IPS-18a (cell line): ENCODE results near the gene COL15A1.

ENCODE experiments used
- H3K27ac ChIP-seq: one replicate; pipeline ENCODE4 v1.5.1; 2013; ENCODE audit warnings: low read length
- H3K27me3 ChIP-seq: one replicate; pipeline ENCODE4 v1.6.1; 2013; ENCODE audit warnings: mild to moderate bottlenecking, low read length; ENCODE audit not compliant: control insufficient read depth, insufficient read depth
- H3K36me3 ChIP-seq: one replicate; pipeline ENCODE4 v1.6.1; 2013; ENCODE audit warnings: low read depth, low read length; ENCODE audit not compliant: control insufficient read depth
- H3K4me1 ChIP-seq: one replicate; pipeline ENCODE4 v1.6.1; 2013; ENCODE audit warnings: low read depth, low read length; ENCODE audit not compliant: control insufficient read depth
- H3K4me3 ChIP-seq: one replicate; pipeline ENCODE4 v1.5.1; 2013; ENCODE audit warnings: low read length
- H3K9ac ChIP-seq: one replicate; pipeline ENCODE4 v1.6.1; 2013; ENCODE audit warnings: mild to moderate bottlenecking, low read length, moderate library complexity
- H3K9me3 ChIP-seq: one replicate; pipeline ENCODE4 v1.6.1; 2013; ENCODE audit warnings: low read depth, low read length; ENCODE audit not compliant: control insufficient read depth

Gene COL15A1

DNA sequence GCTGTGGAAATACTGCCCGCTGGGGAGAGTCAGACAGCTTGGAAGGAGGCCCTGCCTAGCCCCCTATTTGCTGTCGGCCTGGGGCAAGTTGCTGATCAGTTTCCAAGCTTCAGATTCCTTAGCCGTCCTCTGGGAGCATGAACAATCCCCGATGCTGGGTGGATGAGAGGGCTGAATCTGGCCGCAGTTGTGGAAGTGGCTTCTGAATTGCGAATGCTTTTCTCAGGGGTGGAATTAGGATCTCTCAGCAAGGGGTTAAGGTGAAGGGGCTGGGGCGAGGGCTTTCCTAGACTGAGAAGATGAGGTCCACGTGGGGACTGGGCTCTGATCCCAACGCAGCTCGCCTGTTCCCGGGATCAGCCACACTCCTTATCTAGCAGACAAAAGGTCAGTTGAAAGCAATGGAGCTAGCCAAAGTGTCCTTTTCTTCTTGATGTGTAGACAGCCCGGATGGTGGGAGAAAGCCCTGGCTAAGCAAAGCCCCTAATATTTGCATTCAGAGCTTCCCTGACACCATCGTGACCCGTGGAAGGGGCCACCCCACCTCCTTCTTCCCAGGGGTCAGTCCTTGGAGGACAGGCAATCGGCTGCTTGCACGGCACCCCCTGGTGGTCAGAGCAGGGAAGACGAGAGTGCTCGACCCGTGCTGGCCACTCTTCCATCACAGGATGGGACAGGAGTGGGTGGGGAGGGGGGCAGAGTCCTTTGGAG lies 54.9 kb downstream of the COL15A1 start:
- Histone ChIP-seq H3K27ac (no peak overlapping the region), H3K27me3 (no peaks in the 10 kb centered on the region), H3K4me3 (no peak overlapping the region)

DNA sequence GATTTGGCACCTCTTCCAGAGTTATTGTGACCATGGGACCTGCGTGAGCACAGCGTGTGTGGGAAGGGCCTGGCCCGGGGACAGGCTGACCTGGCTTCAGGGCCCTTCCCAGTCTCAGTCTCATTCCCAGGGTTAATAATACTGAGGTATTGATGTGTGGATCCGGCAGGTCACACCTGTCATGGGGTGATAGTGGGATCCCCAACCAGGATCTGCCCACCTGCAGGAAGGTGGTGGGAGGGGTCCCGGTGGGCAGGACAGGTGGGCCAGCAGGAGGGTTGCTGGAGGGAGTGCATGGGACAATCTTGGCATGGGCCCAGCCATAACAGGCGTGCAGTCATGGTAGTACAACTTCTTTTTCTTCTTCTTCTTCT lies 55.4 kb downstream of the COL15A1 start:
- H3K4me1 ChIP-seq = peaks cover 17% of the 10 kb centered on the region
- H3K27ac ChIP-seq = no peak overlapping the region
- no peaks in the 10 kb centered on the region for H3K9me3 ChIP-seq
- no peak overlapping the region for H3K4me3 ChIP-seq
- H3K9ac ChIP-seq = no peak overlapping the region
- H3K36me3 ChIP-seq = no peaks in the 10 kb centered on the region
- no peaks in the 10 kb centered on the region for H3K27me3 ChIP-seq

More for the DNA sequence above, 54.9 kb downstream of the COL15A1 start:
- Histone ChIP-seq H3K9ac (no peak overlapping the region), H3K36me3 (no peaks in the 10 kb centered on the region), H3K4me1 (peaks cover 17% of the 10 kb centered on the region), H3K9me3 (no peaks in the 10 kb centered on the region)

DNA sequence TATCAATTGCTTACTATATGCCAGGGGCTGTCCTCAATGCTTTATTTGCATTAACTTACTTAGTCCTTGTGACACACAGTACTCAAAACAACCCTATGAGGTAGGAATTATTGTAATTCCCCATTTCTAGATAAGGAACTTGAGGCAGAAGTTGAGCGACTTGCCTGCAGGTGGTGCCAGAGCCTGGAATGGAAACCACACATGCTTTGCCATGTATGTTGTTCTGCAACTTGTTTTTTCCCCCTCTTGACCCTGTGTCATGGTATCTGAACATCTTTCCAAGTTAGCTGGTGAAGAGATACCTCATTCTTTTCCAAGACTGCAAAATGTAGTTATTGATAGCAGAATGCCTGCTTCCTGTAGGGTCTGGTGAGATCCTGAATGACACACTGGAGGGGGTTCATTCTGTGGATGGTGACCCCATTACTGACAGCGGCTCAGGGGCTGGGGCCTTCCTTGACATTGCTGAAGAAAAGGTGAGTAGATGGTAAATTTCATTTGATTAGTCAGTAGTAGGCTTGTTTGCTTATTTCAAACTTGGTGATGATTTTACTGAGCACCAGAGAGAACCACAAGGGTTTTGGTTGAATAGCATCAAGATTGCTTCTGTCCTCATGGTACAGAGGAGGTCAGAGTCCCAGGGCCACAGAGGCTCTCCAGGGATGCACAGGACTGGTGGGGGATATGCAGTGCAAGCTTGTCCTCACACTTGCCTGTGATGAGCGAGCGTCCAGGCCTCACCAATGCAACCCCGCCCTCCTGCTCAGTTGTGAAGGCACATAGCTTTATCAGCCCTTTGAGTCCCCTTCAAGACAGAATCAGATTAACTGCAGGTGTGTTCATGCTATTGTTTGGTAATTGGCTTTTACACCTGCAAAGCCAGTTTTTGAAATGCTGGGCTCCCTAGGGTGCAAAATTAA lies 57.0 kb downstream of the COL15A1 start:
- Histone ChIP-seq H3K4me1 (peaks cover 17% of the 10 kb centered on the region), H3K9ac (no peak overlapping the region), H3K9me3 (no peaks in the 10 kb centered on the region), H3K36me3 (no peaks in the 10 kb centered on the region), H3K27me3 (no peaks in the 10 kb centered on the region), H3K4me3 (no peak overlapping the region), H3K27ac (no peak overlapping the region)

DNA sequence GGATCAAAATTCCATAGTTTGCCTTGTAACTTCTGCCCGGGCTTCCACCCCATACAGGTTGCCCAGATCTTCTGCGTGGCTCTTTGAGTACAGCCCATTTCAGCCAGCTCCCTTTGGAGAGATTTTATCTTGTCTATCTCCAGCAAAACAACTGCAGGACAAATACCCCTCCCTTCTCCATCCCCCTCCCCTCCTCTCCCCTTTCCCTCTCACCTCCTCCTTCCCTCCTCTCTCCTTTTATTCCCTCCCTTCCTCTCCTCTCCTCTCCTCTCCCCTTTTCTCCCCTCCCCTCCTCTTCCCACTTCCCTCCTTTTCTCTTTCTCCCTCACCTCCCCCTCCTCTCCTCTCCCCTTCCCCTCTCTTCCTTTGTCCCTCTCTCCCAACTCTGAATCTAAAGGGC lies 58.2 kb downstream of the COL15A1 start:
- H3K27ac ChIP-seq = no peak overlapping the region
- no peak overlapping the region for H3K9ac ChIP-seq
- H3K27me3 ChIP-seq = no peaks in the 10 kb centered on the region
- peaks cover 17% of the 10 kb centered on the region for H3K4me1 ChIP-seq
- H3K9me3 ChIP-seq = no peaks in the 10 kb centered on the region
- H3K36me3 ChIP-seq = no peaks in the 10 kb centered on the region
- H3K4me3 ChIP-seq = no peak overlapping the region

DNA sequence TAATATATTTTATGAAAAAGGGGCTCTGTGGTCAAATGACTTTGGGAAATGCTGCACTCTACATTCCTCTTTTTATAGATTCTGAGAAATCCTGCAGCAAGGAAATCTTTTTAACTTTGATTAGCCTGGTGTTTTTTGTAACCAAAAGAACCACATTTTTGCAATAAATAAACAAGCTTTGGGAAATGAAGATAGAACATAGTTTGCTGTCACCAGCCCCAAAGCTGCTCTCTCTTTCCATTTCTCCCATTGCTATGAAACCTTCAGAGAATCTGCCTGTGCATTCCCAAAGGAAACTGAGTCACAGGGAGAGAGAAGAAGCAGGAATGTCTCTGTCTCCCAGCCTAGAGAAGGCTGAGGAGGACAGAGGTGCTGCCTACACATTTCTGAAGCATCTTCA lies 59.0 kb downstream of the COL15A1 start:
- Histone ChIP-seq H3K27me3 (no peaks in the 10 kb centered on the region), H3K27ac (no peak overlapping the region), H3K36me3 (no peaks in the 10 kb centered on the region), H3K9me3 (no peaks in the 10 kb centered on the region), H3K9ac (no peak overlapping the region), H3K4me1 (peaks cover 17% of the 10 kb centered on the region), H3K4me3 (no peak overlapping the region)

DNA sequence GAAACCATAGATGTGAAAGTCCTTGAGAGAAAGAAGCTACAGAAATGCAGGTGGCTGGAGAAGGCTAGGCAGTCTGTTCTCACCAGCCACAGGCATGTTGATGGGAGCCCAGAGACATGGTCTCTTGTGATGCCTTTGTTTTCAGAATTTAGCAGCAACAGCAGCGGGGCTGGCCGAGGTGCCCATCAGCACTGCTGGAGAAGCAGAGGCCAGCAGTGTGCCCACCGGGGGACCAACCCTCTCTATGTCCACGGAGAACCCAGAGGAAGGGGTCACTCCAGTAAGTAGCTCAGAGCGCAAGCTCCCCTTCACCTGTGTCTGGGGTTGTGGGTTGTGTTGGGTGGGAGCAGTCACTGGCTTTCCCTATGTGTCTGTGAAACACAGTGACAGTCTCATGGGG lies 59.6 kb downstream of the COL15A1 start:
- H3K27me3 ChIP-seq = no peaks in the 10 kb centered on the region
- H3K9me3 ChIP-seq = no peaks in the 10 kb centered on the region
- no peaks in the 10 kb centered on the region for H3K36me3 ChIP-seq
- H3K4me3 ChIP-seq = no peak overlapping the region
- H3K4me1 ChIP-seq = peaks cover 17% of the 10 kb centered on the region
- no peak overlapping the region for H3K27ac ChIP-seq
- no peak overlapping the region for H3K9ac ChIP-seq

DNA sequence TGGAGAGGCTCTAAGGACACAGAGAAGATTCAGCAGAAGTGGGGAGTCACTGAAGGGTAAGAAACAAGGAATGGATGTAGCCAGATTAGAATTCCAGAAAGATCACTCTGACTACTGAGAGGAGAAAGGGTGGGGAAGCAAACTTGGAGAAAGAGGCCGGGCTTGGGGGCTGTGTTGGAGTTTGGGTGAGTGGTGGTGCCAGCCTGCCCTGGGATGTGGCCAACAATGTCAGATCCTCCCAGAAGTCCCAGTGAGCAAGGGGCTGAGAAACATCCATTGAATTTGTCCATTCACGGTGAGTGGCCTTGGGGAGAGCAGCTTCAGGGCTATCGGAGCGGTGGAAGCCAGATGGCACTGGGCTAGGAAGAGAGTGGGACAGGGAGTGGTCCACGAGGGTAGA lies 60.4 kb downstream of the COL15A1 start:
- no peaks in the 10 kb centered on the region for H3K36me3 ChIP-seq
- no peak overlapping the region for H3K27ac ChIP-seq
- no peak overlapping the region for H3K4me3 ChIP-seq
- H3K4me1 ChIP-seq = peaks cover 13% of the 10 kb centered on the region
- peaks cover 4% of the 10 kb centered on the region for H3K9me3 ChIP-seq
- H3K9ac ChIP-seq = no peak overlapping the region
- H3K27me3 ChIP-seq = no peaks in the 10 kb centered on the region

DNA sequence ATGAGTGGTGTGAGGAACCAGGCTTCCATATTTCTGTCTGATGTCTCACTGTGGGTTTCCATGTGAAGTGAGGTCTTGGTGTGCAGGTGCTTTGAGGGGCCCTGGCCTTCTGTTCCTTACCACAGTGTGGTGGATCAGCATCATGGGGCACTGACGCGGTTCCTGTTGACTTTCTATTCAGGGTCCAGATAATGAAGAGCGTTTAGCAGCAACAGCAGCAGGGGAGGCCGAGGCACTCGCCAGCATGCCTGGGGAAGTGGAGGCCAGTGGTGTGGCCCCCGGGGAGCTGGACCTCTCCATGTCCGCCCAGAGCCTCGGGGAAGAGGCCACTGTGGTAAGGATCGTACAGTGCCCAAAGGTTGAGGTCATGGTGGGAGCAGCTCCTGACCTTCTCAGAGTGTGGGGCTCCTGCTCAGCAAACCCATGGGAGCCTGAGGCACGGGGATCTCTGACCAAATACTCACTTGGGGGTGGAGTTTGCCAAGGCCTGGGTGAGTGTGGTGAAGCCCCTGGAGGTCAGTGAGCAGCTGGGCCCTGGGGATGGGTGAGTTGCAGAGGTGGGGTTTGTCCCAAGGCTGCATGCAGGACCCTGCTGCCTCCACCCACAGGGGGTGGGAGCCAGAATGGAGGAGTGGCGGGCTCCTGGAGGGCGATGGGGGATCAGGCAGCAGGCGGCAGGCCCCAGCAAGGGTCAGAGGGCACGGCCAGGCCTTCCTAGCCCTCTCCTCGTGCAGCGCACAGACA lies 61.2 kb downstream of the COL15A1 start:
- Histone ChIP-seq H3K36me3 (no peaks in the 10 kb centered on the region), H3K27me3 (no peaks in the 10 kb centered on the region), H3K27ac (no peak overlapping the region), H3K9ac (no peak overlapping the region), H3K4me3 (no peak overlapping the region), H3K9me3 (peaks cover 10% of the 10 kb centered on the region), H3K4me1 (peaks cover 13% of the 10 kb centered on the region)

DNA sequence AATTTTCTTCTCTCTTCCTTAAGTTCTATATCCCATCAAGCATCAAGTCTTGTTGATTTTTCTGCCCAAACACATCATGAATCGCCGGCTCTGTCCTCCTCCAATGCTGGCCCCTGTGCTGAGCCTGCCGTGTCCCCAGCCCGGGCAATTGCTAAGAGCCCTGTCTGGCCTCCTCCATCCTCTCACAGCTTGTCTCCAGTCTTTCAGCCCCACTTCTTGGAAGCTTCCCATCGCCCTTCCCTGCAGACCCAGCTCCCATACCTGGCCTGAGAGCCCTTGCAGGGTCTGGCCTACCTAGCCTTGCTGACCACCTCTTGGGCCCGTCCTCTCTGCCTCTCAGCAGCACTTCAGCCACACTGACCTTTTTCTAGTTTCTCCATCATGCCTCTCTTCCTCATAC lies 61.9 kb downstream of the COL15A1 start:
- Histone ChIP-seq H3K9ac (no peak overlapping the region), H3K9me3 (peaks cover 15% of the 10 kb centered on the region), H3K27me3 (no peaks in the 10 kb centered on the region), H3K36me3 (no peaks in the 10 kb centered on the region), H3K27ac (no peak overlapping the region), H3K4me3 (no peak overlapping the region), H3K4me1 (peaks cover 10% of the 10 kb centered on the region)

DNA sequence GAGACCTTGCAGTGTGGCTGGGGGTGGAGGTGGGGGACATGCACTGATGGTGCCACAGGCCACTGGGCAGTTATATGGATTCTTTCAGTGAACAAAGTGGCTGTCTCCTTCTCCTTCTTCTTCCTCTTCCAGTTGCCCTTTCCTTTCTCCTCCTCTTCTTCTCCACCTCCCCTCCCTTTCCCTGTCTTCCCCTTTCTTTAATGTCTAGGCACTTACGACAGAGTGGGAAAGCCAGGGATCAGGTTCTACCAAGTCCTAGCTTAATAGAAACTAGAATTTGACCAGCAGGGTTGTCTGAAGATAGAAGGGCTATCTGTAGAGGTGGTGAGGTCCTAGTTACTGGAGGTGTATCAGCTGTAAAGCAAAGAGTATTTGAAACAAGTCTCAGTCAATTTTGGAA lies 62.8 kb downstream of the COL15A1 start:
- H3K9ac ChIP-seq = no peak overlapping the region
- no peaks in the 10 kb centered on the region for H3K36me3 ChIP-seq

DNA sequence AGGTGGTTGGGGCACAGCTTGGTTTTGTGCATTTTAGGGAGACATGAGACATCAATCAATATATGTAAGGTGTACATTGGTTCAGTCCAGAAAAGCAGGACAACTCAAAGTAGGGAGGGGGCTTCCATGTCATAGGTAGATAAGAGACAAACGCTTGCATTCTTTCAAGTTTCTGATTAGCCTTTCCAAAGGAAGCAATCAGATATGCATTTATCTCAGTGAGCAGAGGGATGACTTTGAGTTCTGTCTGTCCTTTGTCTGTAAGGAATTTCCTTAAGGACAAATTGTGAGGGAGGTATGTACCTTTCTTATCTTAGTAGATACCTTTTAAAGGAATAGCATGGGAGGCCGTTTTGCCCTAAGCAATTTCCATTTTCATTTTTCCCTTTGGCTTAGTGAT lies 63.3 kb downstream of the COL15A1 start:
- H3K27me3 ChIP-seq = no peaks in the 10 kb centered on the region
- no peak overlapping the region for H3K4me3 ChIP-seq
- peaks cover 26% of the 10 kb centered on the region for H3K9me3 ChIP-seq
- no peak overlapping the region for H3K27ac ChIP-seq
- peaks cover 3% of the 10 kb centered on the region for H3K4me1 ChIP-seq
- no peaks in the 10 kb centered on the region for H3K36me3 ChIP-seq
- H3K9ac ChIP-seq = no peak overlapping the region

More for the DNA sequence above, 62.8 kb downstream of the COL15A1 start:
- no peaks in the 10 kb centered on the region for H3K27me3 ChIP-seq
- no peak overlapping the region for H3K4me3 ChIP-seq
- H3K9me3 ChIP-seq = peaks cover 22% of the 10 kb centered on the region
- H3K4me1 ChIP-seq = peaks cover 6% of the 10 kb centered on the region
- no peak overlapping the region for H3K27ac ChIP-seq
